ENCODE results near the gene SERPINA5.

GRCh38 chr14:94569381-94570001 is 11.7 kb upstream of the SERPINA5 start:
- no peak for TF ChIP-seq CTCF (IDR thresholded peaks at IDR 0.05)
- TF ChIP-seq POLR2A (IDR thresholded peaks at IDR 0.05) = no peak

All from gastroesophageal sphincter (tissue), 3 donors.